ENCODE measurements around the gene TWIST2. TPM values are rescaled to one million over a fixed set of nuclear protein-coding genes. Genes with fewer than 3 reads are reported as not detected.

TWIST2 gene
- total RNA-seq, 2 experiments from 2014 or later = not detected

DNA sequence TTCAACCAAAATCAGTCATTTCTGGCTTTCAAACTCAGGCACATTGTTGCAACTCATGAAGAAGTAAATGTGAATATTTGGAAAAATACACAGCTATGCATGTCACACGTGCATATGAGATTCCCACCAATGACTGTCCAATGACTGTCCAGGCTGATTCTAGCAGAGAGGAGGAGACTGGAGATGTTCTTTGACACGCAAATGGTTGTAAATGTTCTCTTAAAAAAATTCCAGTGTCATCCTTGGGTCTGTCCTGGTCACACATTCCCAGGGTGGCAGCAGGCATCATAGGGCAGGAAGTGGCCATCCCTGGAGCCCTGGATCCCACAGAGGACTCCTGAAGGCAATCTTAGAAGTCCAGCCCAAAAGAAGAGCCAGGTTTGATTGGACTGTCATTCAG, 40.9 kb downstream of the TWIST2 start:
- no peaks in the 10 kb centered on the region for H3K9me3 Mint-ChIP-seq (ENCODE audit: low read depth)
- ATAC-seq (no peak), DNase-seq (no peak)
- CTCF ChIA-PET = no interaction called here
- no peak overlapping the region for H3K4me3 Mint-ChIP-seq
- H3K27me3 Mint-ChIP-seq = no peaks in the 10 kb centered on the region
- H3K27ac Mint-ChIP-seq = no peak overlapping the region
- H3K36me3 Mint-ChIP-seq = no peaks in the 10 kb centered on the region
- no peaks in the 10 kb centered on the region for H3K4me1 Mint-ChIP-seq

DNA sequence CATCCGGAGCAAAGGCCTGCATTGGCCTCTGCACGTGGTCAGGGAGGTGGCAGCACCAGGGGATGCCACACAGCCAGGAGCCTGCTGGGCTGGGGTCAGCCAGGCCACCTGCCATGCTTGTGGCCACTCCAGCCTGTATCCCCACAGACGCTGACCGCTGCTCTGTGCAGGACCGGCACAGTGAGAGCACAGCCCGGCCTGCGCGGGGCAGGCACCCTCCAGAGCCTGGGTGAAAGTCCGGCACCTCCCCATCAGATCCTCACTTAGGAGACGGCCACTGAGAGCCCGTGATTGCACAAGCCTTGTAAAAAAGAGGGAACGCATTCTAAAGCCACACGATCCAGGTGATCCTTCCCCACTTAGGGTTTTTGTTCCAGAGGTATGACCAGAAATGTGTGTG, 42.2 kb downstream of the TWIST2 start:
- no peaks in the 10 kb centered on the region for H3K36me3 Mint-ChIP-seq
- H3K9me3 Mint-ChIP-seq (ENCODE audit: low read depth) = no peaks in the 10 kb centered on the region
- no peaks in the 10 kb centered on the region for H3K4me1 Mint-ChIP-seq
- no peak overlapping the region for H3K4me3 Mint-ChIP-seq
- H3K27ac Mint-ChIP-seq = no peak overlapping the region
- CTCF ChIA-PET = interaction anchor here (1.0 kb wide), 1 partner anchor 13 kb away, joined by 3 read pairs; no protein-coding TSS in a partner anchor
- no peaks in the 10 kb centered on the region for H3K27me3 Mint-ChIP-seq
- DNase-seq = no peak
- no peak for ATAC-seq

DNA sequence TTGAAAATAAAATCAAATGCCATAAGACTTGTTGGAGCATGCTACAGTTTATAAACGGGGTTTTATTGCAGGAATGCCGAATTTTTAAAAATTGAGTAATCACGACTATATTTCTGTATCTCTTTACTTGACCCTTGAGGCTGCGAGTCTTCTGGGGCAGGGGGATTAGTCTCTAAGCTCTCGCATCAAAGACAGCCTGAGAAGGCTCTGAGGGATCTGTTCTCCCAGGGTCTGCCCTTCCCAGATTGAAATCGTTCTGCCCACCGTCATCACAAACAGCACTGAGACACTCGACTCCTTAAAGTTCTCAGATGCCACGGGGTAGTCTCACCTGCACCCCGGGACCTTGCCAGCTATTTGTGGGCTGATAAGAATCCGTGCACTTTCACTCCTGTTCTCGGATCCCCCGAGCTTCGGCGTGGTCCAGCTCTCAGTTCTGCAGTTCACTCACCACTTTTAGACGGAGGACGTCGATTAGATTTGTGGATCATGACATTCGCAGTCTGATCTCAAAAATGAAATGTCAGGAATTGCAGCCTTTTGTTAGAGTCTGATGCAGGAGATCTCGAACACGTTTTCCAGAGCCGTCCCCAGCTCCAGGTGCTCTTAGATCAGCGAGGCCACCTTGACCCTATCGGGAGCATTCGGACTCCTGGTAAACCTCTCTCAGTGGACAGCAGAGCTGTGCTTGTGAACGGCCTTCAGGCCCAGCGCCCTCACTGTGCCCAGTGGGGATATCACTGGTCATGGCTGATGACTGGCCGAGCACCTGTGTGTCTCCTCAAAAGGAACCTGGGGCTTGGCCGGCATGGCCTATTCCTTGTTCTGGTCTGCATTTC, 43.0 kb downstream of the TWIST2 start:
- no peaks in the 10 kb centered on the region for H3K9me3 Mint-ChIP-seq (ENCODE audit: low read depth)
- no peaks in the 10 kb centered on the region for H3K27me3 Mint-ChIP-seq
- H3K36me3 Mint-ChIP-seq = no peaks in the 10 kb centered on the region
- H3K27ac Mint-ChIP-seq = no peak overlapping the region
- CTCF ChIA-PET = interaction anchor here (1.0 kb wide), 1 partner anchor 14 kb away, joined by 3 read pairs; no protein-coding TSS in a partner anchor
- H3K4me1 Mint-ChIP-seq = no peaks in the 10 kb centered on the region
- DNase-seq (no peak), ATAC-seq (no peak)
- no peak overlapping the region for H3K4me3 Mint-ChIP-seq

DNA sequence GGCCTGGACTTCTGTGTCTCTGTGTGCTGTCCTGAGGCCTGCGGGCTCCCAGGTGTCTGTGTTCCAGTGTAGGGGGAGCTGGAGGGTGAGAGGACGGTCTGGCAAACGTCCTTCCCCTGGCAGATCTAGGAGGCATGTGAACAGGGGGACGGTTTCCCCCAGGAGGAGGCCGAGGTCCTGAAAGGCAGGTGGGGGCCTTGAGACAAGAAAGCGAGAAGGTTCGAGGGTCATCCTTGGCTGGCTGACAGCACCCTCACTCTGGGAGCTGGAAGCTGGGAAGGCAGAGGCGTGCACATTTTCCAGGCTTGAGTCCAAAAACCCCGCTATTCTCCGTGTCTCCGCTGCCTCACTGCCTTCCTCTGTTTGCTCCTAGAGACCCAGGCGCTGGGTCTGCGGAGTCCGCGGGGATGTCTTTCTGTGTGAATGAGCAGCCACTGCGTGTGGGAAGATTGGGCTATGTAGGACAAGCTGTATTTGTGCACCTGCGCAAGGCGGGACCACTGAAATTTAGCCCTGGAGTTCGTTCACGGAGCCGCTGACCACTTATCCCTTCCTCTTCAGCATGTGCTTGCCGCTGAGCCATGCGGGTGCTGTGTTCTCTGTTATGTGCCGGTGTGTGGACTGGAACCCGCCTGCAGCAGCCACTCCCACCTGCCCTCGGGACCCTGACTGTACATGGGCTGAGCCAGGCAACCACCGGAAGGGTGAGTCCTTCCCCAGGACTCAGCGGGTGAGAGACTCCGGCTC, 43.7 kb downstream of the TWIST2 start:
- no peak overlapping the region for H3K4me3 Mint-ChIP-seq
- CTCF ChIA-PET = no interaction called here
- H3K27ac Mint-ChIP-seq = no peak overlapping the region
- H3K4me1 Mint-ChIP-seq = no peaks in the 10 kb centered on the region
- no peaks in the 10 kb centered on the region for H3K27me3 Mint-ChIP-seq
- H3K36me3 Mint-ChIP-seq = no peaks in the 10 kb centered on the region
- no peak for DNase-seq
- H3K9me3 Mint-ChIP-seq (ENCODE audit: low read depth) = no peaks in the 10 kb centered on the region
- ATAC-seq = no peak

DNA sequence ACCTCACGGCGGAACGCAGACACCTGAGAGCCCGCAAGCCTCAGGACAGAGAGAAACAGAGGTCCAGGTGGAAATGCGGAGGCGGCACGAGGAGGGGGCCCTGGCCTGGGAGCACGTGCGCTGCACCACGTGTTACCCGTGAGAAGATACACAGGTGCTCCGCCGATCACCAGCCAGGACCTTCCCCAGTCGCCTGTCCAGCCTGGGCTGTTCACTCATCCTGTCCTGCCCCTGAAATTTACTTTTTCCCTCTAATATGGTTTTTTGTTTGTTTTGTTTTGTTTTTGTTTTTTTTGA, 44.3 kb downstream of the TWIST2 start:
- CTCF ChIA-PET = no interaction called here
- Mint-ChIP-seq H3K27ac (no peak overlapping the region), H3K27me3 (no peaks in the 10 kb centered on the region), H3K36me3 (no peaks in the 10 kb centered on the region), H3K4me3 (no peak overlapping the region), H3K4me1 (no peaks in the 10 kb centered on the region), H3K9me3 (ENCODE audit: low read depth) (no peaks in the 10 kb centered on the region)
- no peak for DNase-seq
- ATAC-seq = no peak

DNA sequence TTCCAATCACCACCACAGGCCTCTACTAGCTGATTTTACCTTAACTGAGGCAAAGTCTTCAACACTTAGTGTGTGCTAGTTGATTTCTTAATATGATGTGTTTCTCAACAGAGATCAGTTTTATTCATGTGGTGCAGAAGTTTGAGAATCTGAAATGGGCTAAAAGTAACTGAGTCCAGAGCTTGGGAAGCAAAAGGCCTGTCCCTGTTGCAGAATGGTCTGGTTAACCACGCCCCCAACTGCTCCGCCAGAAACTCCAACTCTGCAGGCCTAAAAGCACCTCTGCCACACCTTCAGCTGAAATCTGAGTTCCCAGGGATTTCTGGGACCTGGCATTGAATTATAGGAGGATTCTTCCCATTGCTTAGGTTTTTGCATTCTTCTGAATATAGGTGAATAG, 44.9 kb downstream of the TWIST2 start:
- no peaks in the 10 kb centered on the region for H3K36me3 Mint-ChIP-seq
- H3K4me3 Mint-ChIP-seq = no peak overlapping the region
- H3K4me1 Mint-ChIP-seq = no peaks in the 10 kb centered on the region
- no peaks in the 10 kb centered on the region for H3K27me3 Mint-ChIP-seq
- DNase-seq (no peak), ATAC-seq (no peak)
- CTCF ChIA-PET = no interaction called here
- no peak overlapping the region for H3K27ac Mint-ChIP-seq
- no peaks in the 10 kb centered on the region for H3K9me3 Mint-ChIP-seq (ENCODE audit: low read depth)

DNA sequence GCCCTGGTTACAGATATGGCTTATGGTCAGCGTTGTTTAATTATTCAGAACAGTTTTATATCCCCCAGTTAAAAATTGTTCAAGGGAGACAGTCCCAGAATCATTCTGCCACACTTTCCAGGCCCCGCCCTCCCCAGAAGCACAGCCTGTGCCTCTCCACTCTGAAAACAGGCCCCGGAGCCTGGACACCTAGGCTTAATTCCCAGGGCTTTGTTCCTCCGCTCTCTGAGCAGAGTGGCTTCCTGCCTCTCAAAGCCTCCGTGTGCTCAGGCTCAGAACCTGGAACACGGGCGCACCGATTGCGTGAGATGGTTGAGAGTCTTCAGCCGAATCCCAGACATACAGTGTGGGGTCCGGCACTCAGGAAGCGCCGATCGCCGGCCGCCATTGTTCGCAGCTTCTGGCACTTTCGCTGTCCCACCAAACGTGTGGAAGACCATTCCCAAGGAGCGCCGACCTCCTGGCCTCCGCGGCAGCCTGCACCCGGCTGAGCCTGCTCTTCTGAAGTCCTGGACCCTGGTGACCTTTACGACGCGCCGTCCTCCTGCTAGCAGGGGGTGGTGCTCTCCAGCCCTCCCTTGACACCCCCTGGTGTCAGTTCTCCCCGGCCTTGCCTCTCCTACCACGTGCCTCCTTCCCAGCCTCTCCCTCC, 45.6 kb downstream of the TWIST2 start:
- DNase-seq (no peak), ATAC-seq (no peak)
- Mint-ChIP-seq H3K27me3 (no peaks in the 10 kb centered on the region), H3K36me3 (no peaks in the 10 kb centered on the region), H3K4me3 (no peak overlapping the region), H3K27ac (no peak overlapping the region), H3K4me1 (no peaks in the 10 kb centered on the region), H3K9me3 (ENCODE audit: low read depth) (no peaks in the 10 kb centered on the region)
- CTCF ChIA-PET = no interaction called here

DNA sequence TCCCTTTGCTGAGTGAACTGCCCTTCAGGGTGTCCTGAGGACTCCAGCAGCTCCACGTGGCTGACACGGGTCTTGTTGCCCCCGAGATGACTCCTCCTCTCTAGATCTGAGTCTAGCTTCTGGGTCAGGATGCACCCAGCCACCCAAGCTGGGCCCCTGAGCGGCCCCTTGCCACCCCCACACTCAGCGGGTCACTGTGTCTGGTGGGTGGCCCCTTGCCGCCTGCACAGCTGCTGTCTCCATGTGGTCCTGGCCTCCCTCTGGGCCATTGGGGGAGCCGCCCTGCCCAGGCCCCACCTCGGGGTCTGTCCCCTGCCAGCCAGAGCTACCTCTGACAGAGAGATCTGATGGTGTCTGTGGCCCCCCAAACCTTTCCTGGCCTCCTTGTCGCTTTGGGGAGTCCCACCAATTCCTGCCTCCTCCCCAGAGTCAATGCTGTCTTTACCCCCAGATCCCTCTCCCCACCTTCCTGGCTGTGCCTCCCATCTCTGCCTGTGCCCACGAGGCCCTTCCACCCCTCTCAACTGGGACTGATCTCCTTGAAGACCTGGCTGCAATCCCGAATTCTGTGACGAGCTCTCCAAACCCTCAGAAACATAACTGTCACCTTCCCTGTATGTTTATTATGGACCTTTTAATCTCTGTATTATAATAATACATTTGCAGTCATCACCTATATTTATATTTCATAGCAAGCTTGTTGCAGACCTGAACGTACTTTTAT, 46.5 kb downstream of the TWIST2 start:
- no peaks in the 10 kb centered on the region for H3K9me3 Mint-ChIP-seq (ENCODE audit: low read depth)
- no peaks in the 10 kb centered on the region for H3K36me3 Mint-ChIP-seq
- DNase-seq (no peak), ATAC-seq (no peak)
- H3K27me3 Mint-ChIP-seq = no peaks in the 10 kb centered on the region
- H3K4me1 Mint-ChIP-seq = no peaks in the 10 kb centered on the region
- H3K27ac Mint-ChIP-seq = no peak overlapping the region
- H3K4me3 Mint-ChIP-seq = no peak overlapping the region
- CTCF ChIA-PET = no interaction called here

DNA sequence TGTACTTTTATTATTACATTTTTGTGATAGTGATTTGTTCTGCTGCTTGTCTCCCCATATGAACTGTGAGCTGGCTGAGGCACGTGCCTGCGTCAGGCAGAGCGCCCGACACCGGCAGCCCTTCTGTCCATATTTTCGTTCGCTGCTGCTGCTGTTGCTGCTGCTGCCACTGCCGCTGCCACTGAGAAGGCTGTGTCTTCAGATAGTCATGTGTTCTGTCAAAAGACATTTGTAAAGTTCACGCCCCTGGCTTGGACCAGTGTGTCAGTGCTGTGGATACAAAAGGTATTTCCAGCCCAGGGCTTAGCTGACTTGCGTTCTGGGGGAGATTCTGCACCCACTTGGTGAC, 47.0 kb downstream of the TWIST2 start:
- H3K27me3 Mint-ChIP-seq = no peaks in the 10 kb centered on the region
- no peak overlapping the region for H3K4me3 Mint-ChIP-seq
- ATAC-seq = no peak
- H3K4me1 Mint-ChIP-seq = no peaks in the 10 kb centered on the region
- CTCF ChIA-PET = no interaction called here
- H3K36me3 Mint-ChIP-seq = no peaks in the 10 kb centered on the region
- H3K9me3 Mint-ChIP-seq (ENCODE audit: low read depth) = no peaks in the 10 kb centered on the region
- DNase-seq = no peak
- H3K27ac Mint-ChIP-seq = no peak overlapping the region

DNA sequence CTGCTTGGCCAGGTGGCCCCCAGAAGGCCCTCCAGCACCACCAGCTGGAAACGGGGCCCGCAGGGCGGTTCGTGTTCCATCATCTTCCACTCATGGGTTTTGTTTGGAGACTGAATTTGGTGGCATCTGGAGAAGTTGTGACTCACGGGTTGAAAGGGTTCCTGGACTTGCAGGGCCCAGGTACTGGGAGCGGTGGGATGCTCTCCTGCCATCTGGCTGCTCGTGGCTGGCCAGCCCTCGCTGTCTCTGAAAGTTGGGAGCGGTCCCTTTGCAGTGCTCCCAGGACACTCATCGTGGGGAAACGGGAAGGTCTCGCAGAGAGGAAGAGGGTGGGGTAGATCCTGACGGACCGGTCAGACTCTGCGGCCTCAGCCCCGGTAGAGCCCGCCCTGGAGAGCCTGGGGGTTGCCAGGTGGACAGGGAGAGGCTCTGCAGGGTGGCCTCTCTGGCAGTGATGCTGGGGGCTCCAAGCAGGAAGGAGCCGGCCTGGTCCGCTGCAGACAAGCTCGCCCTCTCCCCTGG, 47.5 kb downstream of the TWIST2 start:
- Mint-ChIP-seq H3K4me3 (no peak overlapping the region), H3K4me1 (no peaks in the 10 kb centered on the region), H3K27ac (no peak overlapping the region), H3K27me3 (peaks cover 2% of the 10 kb centered on the region), H3K36me3 (no peaks in the 10 kb centered on the region), H3K9me3 (ENCODE audit: low read depth) (no peaks in the 10 kb centered on the region)
- CTCF ChIA-PET = no interaction called here
- ATAC-seq = no peak
- no peak for DNase-seq

DNA sequence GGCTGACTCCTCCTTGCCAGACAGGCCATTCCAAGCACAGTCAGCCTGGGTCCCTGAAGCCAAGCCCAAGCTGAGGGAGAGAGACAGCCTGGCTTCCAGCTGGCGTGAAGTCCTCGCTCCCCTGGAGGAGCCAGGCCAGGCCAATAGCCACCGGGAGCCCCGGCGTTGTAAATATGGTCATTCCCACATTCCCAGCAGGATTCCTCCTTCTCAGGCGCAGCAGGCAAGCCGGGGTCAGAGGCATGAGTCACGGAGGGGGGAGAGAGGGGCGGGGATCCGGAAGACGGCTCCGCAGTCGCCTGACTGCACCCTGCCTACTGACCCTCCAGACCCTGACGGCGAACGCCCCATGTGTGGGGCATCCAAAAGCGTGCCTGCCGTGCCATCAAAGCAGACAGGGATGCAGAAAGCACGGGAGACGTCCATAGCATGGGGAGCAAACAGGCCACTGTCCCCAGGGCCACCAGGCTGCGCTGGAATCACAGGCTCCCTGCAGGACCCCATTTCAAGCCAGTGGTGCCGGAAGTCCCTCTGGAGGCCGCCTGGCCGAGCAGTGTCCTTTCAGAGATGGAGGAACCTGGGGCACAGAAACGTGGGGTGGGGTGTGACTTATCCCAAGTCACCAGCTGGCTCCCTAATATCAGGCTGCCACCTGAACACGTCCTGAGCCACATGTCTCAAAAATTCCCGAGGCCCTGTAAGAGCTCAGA, 48.2 kb downstream of the TWIST2 start:
- H3K27ac Mint-ChIP-seq = no peak overlapping the region

DNA sequence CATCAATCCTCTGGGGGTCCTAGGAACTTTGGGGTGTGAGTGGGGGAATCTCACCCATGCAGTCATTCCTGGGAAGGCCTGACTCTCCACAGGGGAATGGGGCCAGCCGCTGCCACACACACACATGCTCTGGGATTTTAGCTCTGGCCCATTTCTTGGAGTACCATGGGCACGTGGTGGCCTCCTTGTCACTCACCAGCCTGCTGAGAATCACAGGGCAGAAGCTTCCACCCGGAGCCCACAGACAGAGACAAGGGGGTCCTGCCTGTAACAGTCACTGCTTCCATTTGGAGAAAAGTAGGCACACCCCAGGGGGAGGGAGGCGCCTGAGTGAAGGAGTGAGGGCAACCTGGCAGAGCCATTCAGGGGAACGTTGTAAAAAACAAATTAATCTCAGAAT, 48.8 kb downstream of the TWIST2 start:
- no peaks in the 10 kb centered on the region for H3K36me3 Mint-ChIP-seq
- no peaks in the 10 kb centered on the region for H3K4me1 Mint-ChIP-seq
- H3K27ac Mint-ChIP-seq = no peak overlapping the region
- no peaks in the 10 kb centered on the region for H3K9me3 Mint-ChIP-seq (ENCODE audit: low read depth)
- ATAC-seq = no peak
- peaks cover 2% of the 10 kb centered on the region for H3K27me3 Mint-ChIP-seq
- CTCF ChIA-PET = no interaction called here
- no peak overlapping the region for H3K4me3 Mint-ChIP-seq
- no peak for DNase-seq

More for the DNA sequence above, 48.2 kb downstream of the TWIST2 start:
- Mint-ChIP-seq H3K27me3 (peaks cover 2% of the 10 kb centered on the region), H3K4me1 (no peaks in the 10 kb centered on the region), H3K36me3 (no peaks in the 10 kb centered on the region), H3K9me3 (ENCODE audit: low read depth) (no peaks in the 10 kb centered on the region), H3K4me3 (no peak overlapping the region)
- DNase-seq (no peak), ATAC-seq (no peak)
- CTCF ChIA-PET = no interaction called here

All from activated CD8-positive, alpha-beta memory T cell treated with anti-CD3 and anti-CD28 coated beads, Interleukin-2, amount 10 ng/mL, durations not matched to agents 7 days and 5 days (primary cell).